Activated T-cell treated with anti-CD3 and anti-CD28 coated beads, Interleukin-2, amount 50 U/mL, for 72 hours (primary cell): Measurements from ENCODE around the gene SP140. TPM values are rescaled to one million over a fixed set of nuclear protein-coding genes. Genes with fewer than 3 reads are reported as not detected.
"Not testable (repeated sequence)": the region's sequence is repeated elsewhere in the genome, so short reads cannot be mapped to it uniquely, and the experiment has no call there.

Source experiments
- ATAC-seq, 2 donors: fragments of 150-1000 bp; cut with Tn5 transposase; replicated peaks in 1 of 2; 2 replicates each; pipeline ENCODE4 v1.10.0; 2021; ENCODE audit warnings: moderate library complexity in 2 of 2, mild to moderate bottlenecking in 1 of 2
- DNase-seq, 2 donors: peaks; one replicate each; pipeline ENCODE4 v3.0.0; 2021 to 2022; ENCODE audit warnings: mixed read lengths in 1 of 2
- H3K27ac Mint-ChIP-seq: one replicate; pipeline ENCODE4 v1.8.0; 2022; ENCODE audit warnings: mild to moderate bottlenecking, moderate library complexity, mixed read lengths
- H3K27me3 Mint-ChIP-seq: one replicate; pipeline ENCODE4 v1.8.0; 2022; ENCODE audit warnings: low read depth, mixed read lengths
- H3K36me3 Mint-ChIP-seq, 2 donors: one replicate each; pipeline ENCODE4 v1.8.0; 2022; ENCODE audit warnings: mixed read lengths in 2 of 2, mild to moderate bottlenecking in 1 of 2; ENCODE audit not compliant: insufficient read depth in 2 of 2
- H3K4me1 Mint-ChIP-seq: one replicate; pipeline ENCODE4 v1.8.0; 2022; ENCODE audit warnings: low read depth, mixed read lengths
- H3K4me3 Mint-ChIP-seq, 2 donors: one replicate each; pipeline ENCODE4 v1.8.0; 2022; ENCODE audit warnings: mild to moderate bottlenecking in 2 of 2, mixed read lengths in 2 of 2, moderate library complexity in 2 of 2
- H3K9me3 Mint-ChIP-seq, 2 donors: one replicate each; pipeline ENCODE4 v1.8.0; 2022; ENCODE audit warnings: mixed read lengths in 2 of 2
- total RNA-seq, 2 donors: library from RNA; stranded (reverse); gene quantifications; one replicate each; pipeline ENCODE4 v1.2.3, GENCODE V29; 2022

SP140 gene
- total RNA-seq, 2 donors from 2014 or later: 102 to 109 TPM

- peaks cover 58% of the 10 kb centered on the region for H3K4me1 Mint-ChIP-seq
Measured at GRCh38 chr2:230216489-230216888, 9.0 kb upstream of the SP140 start.

GRCh38 chr2:230217424-230217823 is 8.1 kb upstream of the SP140 start:
- H3K27me3 Mint-ChIP-seq: no peaks in the 10 kb centered on the region
- H3K9me3 Mint-ChIP-seq: peaks cover 0 to 2% of the 10 kb centered on the region in 2 donors
- ATAC-seq: no peak
- peak overlapping the region; percentile 79 to 99 for H3K4me3 Mint-ChIP-seq
- no peak for DNase-seq
- H3K36me3 Mint-ChIP-seq: peaks cover 23 to 67% of the 10 kb centered on the region in 2 donors
- H3K27ac Mint-ChIP-seq: peak overlapping the region; percentile 69
- H3K4me1 Mint-ChIP-seq: peaks cover 67% of the 10 kb centered on the region

More at GRCh38 chr2:230216489-230216888, 9.0 kb upstream of the SP140 start:
- peaks cover 27 to 70% of the 10 kb centered on the region in 2 donors for H3K36me3 Mint-ChIP-seq
- peak overlapping the region in 1 of 2 donors; percentile 17 for H3K4me3 Mint-ChIP-seq
- H3K27ac Mint-ChIP-seq: no peak overlapping the region
- ATAC-seq (no peak), DNase-seq (no peak)
- H3K27me3 Mint-ChIP-seq: no peaks in the 10 kb centered on the region
- peaks cover 0 to 2% of the 10 kb centered on the region in 2 donors for H3K9me3 Mint-ChIP-seq

- no peaks in the 10 kb centered on the region for H3K27me3 Mint-ChIP-seq
- peak overlapping the region; percentile 79 to 99 for H3K4me3 Mint-ChIP-seq
- ATAC-seq (no peak), DNase-seq (no peak)
- peaks cover 77% of the 10 kb centered on the region for H3K4me1 Mint-ChIP-seq
- peaks cover 0 to 2% of the 10 kb centered on the region in 2 donors for H3K9me3 Mint-ChIP-seq
- H3K27ac Mint-ChIP-seq: peak overlapping the region; percentile 16
- H3K36me3 Mint-ChIP-seq: peaks cover 23 to 61% of the 10 kb centered on the region in 2 donors
Measured at GRCh38 chr2:230218421-230218820, 7.1 kb upstream of the SP140 start.

DNA sequence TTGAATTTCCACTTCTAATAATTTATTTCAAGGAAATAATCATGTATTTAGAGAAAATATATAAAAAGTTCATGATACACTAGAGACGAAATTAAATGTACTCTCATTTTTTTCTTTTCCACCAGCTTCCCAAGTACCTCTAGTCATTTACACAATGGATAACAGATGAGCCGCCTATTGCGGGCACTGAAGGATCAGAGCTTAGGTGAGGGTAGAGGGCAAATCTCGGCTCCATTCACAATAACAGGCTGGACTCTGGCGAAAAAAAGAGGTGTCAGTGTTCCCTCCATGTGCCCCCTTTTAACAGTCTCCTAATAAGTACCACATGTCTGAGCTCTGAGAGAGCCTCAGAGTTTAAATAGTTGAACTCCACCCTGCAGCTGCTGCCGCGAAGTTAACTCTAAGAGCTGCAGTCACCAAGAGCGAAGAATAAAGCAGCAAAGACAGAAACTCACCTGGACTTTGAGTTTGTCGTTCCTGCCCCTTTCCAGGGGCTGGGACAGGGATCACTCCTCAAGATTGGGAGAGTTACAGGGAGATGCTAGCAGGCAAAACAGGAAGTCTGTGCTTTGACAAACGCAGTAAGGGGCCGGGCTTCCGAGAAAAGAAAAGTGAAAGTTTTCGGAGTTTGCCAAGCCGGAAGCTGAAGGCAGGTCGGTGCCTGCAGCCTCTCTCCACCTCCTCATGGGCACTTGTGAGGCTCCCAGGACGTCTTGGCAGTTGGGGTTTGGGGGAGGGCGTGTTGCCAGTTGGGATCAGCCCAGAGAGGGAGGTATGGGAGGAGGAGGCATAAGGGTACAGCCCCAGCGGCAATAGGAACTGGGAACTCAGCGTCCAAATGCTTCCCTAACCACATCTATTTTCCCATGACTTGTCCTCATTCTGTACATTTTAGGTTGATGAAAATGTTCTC is 5.9 kb upstream of the SP140 start, which contains the start of gene SP110:
TSS of gene SP110 (minus strand) at position 566 of the 913 bp plus-strand sequence. CDS start 3,057 bp downstream, outside the sequence.
- Mint-ChIP-seq H3K27me3 (no peaks in the 10 kb centered on the region), H3K36me3 (peaks cover 20 to 50% of the 10 kb centered on the region in 2 donors), H3K27ac (peak within 1 kb of the TSS; percentile 96), H3K9me3 (peaks cover 0 to 2% of the 10 kb centered on the region in 2 donors), H3K4me1 (peaks cover 84% of the 10 kb centered on the region), H3K4me3 (peak within 1 kb of the TSS; percentile 95 to 99)
- peak; percentile 92 to 94 for ATAC-seq
- DNase-seq: peak; percentile 83 to 84

GRCh38 chr2:230220347-230220969 is 5.1 kb upstream of the SP140 start:
- peak overlapping the region; percentile 95 to 99 for H3K4me3 Mint-ChIP-seq
- ATAC-seq: no peak
- peaks cover 0 to 2% of the 10 kb centered on the region in 2 donors for H3K9me3 Mint-ChIP-seq

DNA sequence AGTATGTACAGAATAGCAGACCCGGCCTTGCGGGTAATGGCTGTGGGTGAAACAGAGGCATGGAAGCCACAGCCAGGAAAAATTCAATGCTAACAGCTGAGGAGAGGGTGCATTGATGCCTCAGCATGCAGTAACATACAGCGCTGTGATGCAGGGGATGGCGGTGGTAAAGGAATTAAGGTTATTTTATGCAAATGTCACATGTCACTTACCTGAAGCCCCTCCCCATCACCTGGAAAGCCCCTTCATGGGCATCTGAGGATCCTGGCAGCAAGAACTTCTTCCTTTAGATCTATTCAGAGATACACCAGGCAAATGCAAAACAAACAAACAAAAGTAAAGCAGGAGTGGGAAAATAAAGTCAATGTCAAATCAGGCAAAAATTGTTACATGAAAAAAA is 4.0 kb upstream of the SP140 start:
- H3K4me3 Mint-ChIP-seq: no peak overlapping the region
- no peak for DNase-seq
- H3K36me3 Mint-ChIP-seq: peaks cover 9 to 31% of the 10 kb centered on the region in 2 donors
- peak overlapping the region; percentile 9 for H3K27ac Mint-ChIP-seq
- H3K9me3 Mint-ChIP-seq: peaks cover 0 to 2% of the 10 kb centered on the region in 2 donors
- H3K4me1 Mint-ChIP-seq: peaks cover 85% of the 10 kb centered on the region
- ATAC-seq: no peak
- H3K27me3 Mint-ChIP-seq: no peaks in the 10 kb centered on the region

More at GRCh38 chr2:230220347-230220969, 5.1 kb upstream of the SP140 start:
- no peaks in the 10 kb centered on the region for H3K27me3 Mint-ChIP-seq
- no peak for DNase-seq
- peak overlapping the region; percentile 96 for H3K27ac Mint-ChIP-seq
- peaks cover 87% of the 10 kb centered on the region for H3K4me1 Mint-ChIP-seq
- peaks cover 17 to 42% of the 10 kb centered on the region in 2 donors for H3K36me3 Mint-ChIP-seq

DNA sequence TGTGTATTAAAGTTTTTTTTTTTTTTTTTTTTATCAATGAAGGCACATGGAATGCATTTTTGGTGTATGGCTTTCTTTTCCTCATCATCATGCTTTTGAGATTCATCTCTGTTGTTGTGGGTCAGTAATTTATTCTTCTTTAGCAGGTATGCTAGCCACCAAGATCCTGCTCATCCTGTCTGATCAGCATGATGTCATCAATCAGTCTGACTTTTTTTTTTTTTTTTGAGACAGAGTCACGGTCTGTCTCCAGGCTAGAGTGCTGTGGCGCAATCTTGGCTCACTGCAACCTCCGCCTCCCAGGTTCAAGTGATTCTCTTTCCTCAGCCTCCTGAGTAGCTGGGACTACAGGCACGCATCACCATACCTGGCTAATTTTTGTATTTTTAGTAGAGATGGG is 2.7 kb upstream of the SP140 start:
- Mint-ChIP-seq H3K27ac (peak overlapping the region; percentile 9), H3K4me1 (peaks cover 80% of the 10 kb centered on the region), H3K36me3 (peaks cover 6 to 19% of the 10 kb centered on the region in 2 donors)
- DNase-seq, H3K9me3 Mint-ChIP-seq, H3K27me3 Mint-ChIP-seq, ATAC-seq, H3K4me3 Mint-ChIP-seq: not testable (repeated sequence)

DNA sequence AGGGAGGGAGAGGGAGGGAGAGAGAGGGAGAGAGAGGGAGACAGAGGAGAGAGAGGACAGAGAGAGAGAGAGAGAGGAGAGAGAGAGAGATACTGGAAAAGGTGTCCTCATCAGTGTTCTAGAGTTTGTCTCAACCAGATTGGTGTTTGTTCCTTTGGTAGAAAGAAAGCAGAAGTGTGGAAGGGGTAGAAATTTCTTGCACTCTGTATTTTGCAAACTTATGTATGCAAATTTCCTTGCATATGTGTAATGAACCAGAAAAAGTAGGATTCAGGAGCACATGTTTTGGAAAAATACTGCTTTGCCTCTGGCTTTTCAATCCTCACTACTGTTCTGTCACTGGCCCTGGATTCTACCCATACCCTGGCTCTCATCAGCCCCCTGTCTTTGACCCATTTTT is 1.1 kb upstream of the SP140 start:
- Mint-ChIP-seq H3K4me1 (peaks cover 86% of the 10 kb centered on the region), H3K27ac (peak overlapping the region; percentile 94), H3K27me3 (no peaks in the 10 kb centered on the region), H3K4me3 (peak overlapping the region; percentile 89 to 90), H3K9me3 (no peaks in the 10 kb centered on the region), H3K36me3 (peaks cover 3 to 17% of the 10 kb centered on the region in 2 donors)
- ATAC-seq (no peak), DNase-seq (no peak)

DNA sequence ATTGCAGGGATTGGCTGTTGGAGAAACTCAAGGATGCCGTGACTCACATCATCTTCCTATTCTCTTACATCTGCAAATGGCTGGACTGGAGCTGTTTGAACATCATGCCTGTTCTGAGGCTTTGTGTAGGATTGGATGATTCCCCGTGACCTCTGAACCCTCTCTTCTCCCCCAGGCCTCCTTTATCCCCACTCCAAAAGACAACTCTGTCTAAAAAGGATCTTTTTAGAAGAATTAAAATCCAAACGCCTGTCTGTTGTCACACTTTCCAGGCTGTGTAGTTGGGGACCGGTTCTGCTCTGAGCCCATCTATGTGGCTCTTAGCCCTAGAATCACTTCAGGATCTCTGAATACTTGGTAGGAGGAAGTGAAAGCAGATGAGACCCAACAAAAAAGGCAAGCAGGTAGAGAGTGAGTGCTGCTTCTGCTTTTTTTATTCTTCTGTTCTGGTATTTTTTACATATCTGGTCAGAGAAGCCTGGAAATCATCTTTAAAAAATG is 565 bp downstream of the SP140 start:
- peak; percentile 38 to 40 for ATAC-seq
- no peak for DNase-seq
- Mint-ChIP-seq H3K4me3 (peak overlapping the region; percentile 89 to 90), H3K27ac (peak overlapping the region; percentile 94), H3K9me3 (peaks cover 4 to 7% of the 10 kb centered on the region in 2 donors), H3K27me3 (no peaks in the 10 kb centered on the region), H3K36me3 (peaks cover 10 to 24% of the 10 kb centered on the region in 2 donors), H3K4me1 (peaks cover 92% of the 10 kb centered on the region)

DNA sequence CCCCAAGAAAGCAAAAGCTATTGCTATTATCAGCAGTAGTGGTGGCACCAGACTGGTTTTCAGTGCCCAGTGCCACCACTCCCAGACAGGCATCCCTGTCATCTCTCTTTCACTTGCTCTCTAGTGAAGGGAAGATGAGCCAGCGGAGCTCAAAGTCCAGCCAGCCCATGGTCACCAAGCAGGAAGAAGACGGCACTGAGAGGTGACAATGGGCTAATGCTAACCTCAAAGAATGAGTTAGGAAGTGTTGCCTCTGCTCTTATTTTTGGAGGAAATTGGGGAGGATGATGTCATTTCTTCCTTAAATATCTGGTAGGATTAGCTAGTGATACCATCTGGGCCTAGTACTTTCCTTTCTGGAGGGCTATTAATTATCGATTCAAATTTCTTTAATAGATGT is 1.7 kb downstream of the SP140 start:
- Mint-ChIP-seq H3K9me3 (peaks cover 7% of the 10 kb centered on the region in 2 donors), H3K36me3 (peaks cover 14 to 30% of the 10 kb centered on the region in 2 donors), H3K4me3 (peak overlapping the region; percentile 81 to 90), H3K27ac (peak overlapping the region; percentile 98), H3K4me1 (peaks cover 93% of the 10 kb centered on the region), H3K27me3 (no peaks in the 10 kb centered on the region)
- no peak for DNase-seq
- no peak for ATAC-seq

DNA sequence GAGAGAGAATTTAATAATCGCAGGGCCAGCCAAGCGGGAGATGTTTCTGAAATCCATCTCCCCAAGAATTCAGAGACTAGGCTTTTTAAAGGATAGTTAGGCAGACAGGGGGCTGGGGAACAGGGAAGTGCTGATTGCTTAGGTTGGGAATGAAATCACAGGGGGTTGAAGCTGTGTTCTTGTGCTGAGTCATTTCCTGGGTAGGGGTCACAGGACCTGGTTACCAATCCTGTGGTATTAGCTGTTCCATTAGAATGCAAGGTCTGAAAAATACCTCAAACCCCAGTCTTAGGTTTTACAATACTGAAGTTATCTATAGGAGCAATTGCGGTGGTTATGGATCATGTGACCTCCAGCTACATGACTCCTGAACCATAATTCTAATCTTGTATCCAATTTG is 4.6 kb downstream of the SP140 start:
- no peaks in the 10 kb centered on the region for H3K27me3 Mint-ChIP-seq
- no peak for ATAC-seq
- H3K4me3 Mint-ChIP-seq: peak overlapping the region; percentile 81 to 90
- H3K4me1 Mint-ChIP-seq: peaks cover 89% of the 10 kb centered on the region
- peaks cover 17 to 37% of the 10 kb centered on the region in 2 donors for H3K36me3 Mint-ChIP-seq
- peak overlapping the region; percentile 52 for H3K27ac Mint-ChIP-seq
- peaks cover 7% of the 10 kb centered on the region in 2 donors for H3K9me3 Mint-ChIP-seq
- DNase-seq: no peak

DNA sequence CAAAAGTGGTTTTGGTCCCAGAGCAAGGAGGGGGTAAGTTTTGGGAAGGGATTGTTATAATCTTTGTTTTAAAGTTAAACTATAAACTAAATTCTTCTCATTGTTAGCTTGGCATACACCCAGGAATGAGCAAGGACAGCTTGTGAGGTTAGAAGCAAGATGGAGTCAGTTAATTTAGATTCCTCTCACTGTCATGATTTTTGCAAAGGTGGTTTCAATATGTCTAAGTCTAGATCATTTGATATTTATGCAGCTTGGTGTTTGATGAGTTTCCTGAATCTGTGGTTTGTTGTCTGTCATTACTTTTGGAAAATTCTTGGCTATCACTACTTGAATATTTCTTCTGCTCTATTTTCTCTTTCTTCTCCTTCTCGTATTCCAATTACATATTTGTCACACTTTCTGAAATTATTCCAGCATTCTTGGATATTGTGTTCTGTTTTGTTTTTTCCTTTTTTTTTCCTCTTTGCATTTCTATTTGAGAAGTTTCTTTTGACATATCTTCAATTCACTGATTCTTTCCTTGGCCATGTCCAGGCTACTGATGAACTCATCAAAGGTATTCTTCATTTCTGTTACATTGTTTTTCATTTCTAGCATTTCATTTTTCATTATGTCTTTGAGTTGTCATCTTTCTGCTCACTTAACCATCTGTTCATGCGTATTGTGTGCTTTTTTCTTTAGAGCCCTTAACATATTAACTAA is 5.1 kb downstream of the SP140 start:
- Mint-ChIP-seq H3K4me3 (peak overlapping the region; percentile 81 to 90), H3K27ac (peak overlapping the region; percentile 88), H3K36me3 (peaks cover 17 to 42% of the 10 kb centered on the region in 2 donors), H3K27me3 (no peaks in the 10 kb centered on the region), H3K4me1 (peaks cover 89% of the 10 kb centered on the region), H3K9me3 (peaks cover 7% of the 10 kb centered on the region in 2 donors)
- DNase-seq (no peak), ATAC-seq (no peak)
